ENCODE measurements around the gene CYP3A7.

DNA sequence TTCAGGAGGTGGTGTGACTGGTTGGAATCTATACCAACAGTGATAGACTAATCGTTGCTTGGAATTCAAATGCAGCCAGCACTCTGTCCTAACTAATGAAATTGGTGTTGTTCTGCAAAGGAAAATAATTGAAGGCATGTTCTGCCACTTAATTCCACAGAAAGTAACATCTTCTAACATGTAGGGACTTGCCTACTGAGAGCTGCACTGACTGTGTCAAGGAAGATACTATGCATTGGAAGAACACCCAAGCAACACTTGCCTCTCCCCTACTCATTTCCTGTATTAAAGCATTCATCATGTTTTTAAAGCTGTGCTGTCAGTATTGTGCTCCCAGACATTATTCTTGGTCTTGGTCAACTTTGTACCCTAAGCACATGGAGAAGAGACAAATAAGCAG, 2.7 kb upstream of the CYP3A7 start:
- TF ChIP-seq, protein P1, sequence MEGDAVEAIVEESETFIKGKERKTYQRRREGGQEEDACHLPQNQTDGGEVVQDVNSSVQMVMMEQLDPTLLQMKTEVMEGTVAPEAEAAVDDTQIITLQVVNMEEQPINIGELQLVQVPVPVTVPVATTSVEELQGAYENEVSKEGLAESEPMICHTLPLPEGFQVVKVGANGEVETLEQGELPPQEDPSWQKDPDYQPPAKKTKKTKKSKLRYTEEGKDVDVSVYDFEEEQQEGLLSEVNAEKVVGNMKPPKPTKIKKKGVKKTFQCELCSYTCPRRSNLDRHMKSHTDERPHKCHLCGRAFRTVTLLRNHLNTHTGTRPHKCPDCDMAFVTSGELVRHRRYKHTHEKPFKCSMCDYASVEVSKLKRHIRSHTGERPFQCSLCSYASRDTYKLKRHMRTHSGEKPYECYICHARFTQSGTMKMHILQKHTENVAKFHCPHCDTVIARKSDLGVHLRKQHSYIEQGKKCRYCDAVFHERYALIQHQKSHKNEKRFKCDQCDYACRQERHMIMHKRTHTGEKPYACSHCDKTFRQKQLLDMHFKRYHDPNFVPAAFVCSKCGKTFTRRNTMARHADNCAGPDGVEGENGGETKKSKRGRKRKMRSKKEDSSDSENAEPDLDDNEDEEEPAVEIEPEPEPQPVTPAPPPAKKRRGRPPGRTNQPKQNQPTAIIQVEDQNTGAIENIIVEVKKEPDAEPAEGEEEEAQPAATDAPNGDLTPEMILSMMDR (optimal IDR thresholded peaks at IDR 0.05 in 1 of 3, IDR thresholded peaks at IDR 0.05 in 1 of 3, conservative IDR thresholded peaks at IDR 0.05 in 1 of 3; ENCODE audit: extremely low read depth in 1 of 3, insufficient read depth in 2 of 3, low read length in 3 of 3), result no peak
- no peak for TF ChIP-seq EZH2 (IDR thresholded peaks at IDR 0.05; ENCODE audit: low read length)

Data from keratinocyte (primary cell).